NCI-H1417 (cell line): Measurements from ENCODE around the gene PAX2.

Source experiments
- DNase-seq, 3 experiments: peaks; one replicate each; lab custom pipeline; 2025; lab: John Stamatoyannopoulos, UW

The PAX2 gene

DNA sequence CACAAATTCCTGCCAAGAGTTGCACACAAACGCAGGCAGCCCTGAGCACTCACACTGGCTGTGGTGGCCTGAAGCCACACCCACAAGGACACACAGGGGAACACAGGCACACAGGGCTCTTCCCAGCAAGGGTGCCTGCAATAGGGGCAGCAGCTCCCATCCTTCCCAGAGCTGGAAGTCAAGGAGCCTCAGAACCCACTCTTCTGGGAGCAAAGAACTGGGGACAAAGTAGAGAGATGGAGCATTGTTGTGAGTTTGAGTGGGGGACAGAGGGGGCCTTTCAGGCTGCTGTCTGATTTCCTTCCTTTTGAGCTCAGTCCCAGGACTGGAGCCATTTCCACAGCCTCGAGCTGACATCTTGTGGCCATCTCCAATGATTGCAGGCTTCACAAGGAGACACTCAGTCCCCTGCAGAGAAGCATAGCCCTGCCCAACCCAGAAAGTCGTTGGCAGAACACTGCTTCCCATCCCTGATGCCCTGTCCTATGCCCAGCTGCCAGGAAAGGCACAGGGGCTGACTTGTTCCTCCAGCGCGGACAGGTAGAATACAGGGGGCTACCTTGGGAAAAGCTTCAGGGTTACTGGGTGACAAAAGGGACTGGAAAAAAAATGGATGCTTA, 133.0 kb downstream of the PAX2 start:
- peak; percentile 35 to 79 (median 36) for DNase-seq
